WTC11 (cell line): Measurements from ENCODE around the gene RIN3.

Experiments
- CREB1 ChIP-seq: sonication (generic); formaldehyde crosslinking; IDR thresholded peaks from 2 replicates; pipeline ENCODE4 v1.8.0; 2023; ENCODE audit warnings: mild to moderate bottlenecking, missing genetic modification reagents
- CTCF ChIP-seq: fragments of 200-600 bp; IDR thresholded peaks from 2 replicates; pipeline ENCODE4 v1.8.0; 2022; ENCODE audit warnings: antibody characterized with exemption
- ELF4 ChIP-seq: sonication (generic); formaldehyde crosslinking; IDR thresholded peaks from 2 replicates; pipeline ENCODE4 v1.8.1; 2022; ENCODE audit warnings: low read depth, mild to moderate bottlenecking, moderate library complexity, missing genetic modification reagents
- ETV6 ChIP-seq: sonication (generic); formaldehyde crosslinking; IDR thresholded peaks from 2 replicates; pipeline ENCODE4 v1.8.1; 2022; ENCODE audit warnings: mild to moderate bottlenecking, missing genetic modification reagents
- NFYB ChIP-seq: sonication (generic); formaldehyde crosslinking; conservative IDR thresholded peaks from 2 replicates; pipeline ENCODE4 v1.8.0; 2022; ENCODE audit warnings: low read depth, missing genetic modification reagents
- SP1 ChIP-seq: sonication (generic); formaldehyde crosslinking; conservative IDR thresholded peaks from 2 replicates; pipeline ENCODE4 v1.8.1; 2022; ENCODE audit warnings: missing genetic modification reagents
- ZBTB43 ChIP-seq: sonication (generic); formaldehyde crosslinking; IDR thresholded peaks from 2 replicates; pipeline ENCODE4 v1.8.1; 2023; ENCODE audit warnings: mild to moderate bottlenecking, missing genetic modification reagents
- ZNF281 ChIP-seq: sonication (generic); formaldehyde crosslinking; IDR thresholded peaks from 2 replicates; pipeline ENCODE4 v1.8.0; 2023; ENCODE audit warnings: mild to moderate bottlenecking, missing genetic modification reagents
- ZSCAN18 ChIP-seq: fragments of 250-450 bp; sonication (Bioruptor Pico); IDR thresholded peaks from 2 replicates; pipeline ENCODE4 v2.1.2; 2022; ENCODE audit warnings: mild to moderate bottlenecking, moderate library complexity
- TF ChIP-seq, protein P1 (sequence below): sonication (generic); formaldehyde crosslinking; IDR thresholded peaks from 2 replicates; pipeline ENCODE4 v1.8.1; 2023; ENCODE audit warnings: mild to moderate bottlenecking, missing genetic modification reagents, borderline replicate concordance

GRCh38 chr14:92651758-92652406, 138.3 kb downstream of the RIN3 start:
- TF ChIP-seq CTCF (no peak), ELF4 (CRISPR knock-in tag) (no peak), ETV6 (no peak), NFYB (CRISPR knock-in tag) (no peak), SP1 (no peak), CREB1 (no peak), ZNF281 (no peak), ZBTB43 (no peak), ZSCAN18 (CRISPR knock-in tag) (no peak)
- TF ChIP-seq, protein P1, sequence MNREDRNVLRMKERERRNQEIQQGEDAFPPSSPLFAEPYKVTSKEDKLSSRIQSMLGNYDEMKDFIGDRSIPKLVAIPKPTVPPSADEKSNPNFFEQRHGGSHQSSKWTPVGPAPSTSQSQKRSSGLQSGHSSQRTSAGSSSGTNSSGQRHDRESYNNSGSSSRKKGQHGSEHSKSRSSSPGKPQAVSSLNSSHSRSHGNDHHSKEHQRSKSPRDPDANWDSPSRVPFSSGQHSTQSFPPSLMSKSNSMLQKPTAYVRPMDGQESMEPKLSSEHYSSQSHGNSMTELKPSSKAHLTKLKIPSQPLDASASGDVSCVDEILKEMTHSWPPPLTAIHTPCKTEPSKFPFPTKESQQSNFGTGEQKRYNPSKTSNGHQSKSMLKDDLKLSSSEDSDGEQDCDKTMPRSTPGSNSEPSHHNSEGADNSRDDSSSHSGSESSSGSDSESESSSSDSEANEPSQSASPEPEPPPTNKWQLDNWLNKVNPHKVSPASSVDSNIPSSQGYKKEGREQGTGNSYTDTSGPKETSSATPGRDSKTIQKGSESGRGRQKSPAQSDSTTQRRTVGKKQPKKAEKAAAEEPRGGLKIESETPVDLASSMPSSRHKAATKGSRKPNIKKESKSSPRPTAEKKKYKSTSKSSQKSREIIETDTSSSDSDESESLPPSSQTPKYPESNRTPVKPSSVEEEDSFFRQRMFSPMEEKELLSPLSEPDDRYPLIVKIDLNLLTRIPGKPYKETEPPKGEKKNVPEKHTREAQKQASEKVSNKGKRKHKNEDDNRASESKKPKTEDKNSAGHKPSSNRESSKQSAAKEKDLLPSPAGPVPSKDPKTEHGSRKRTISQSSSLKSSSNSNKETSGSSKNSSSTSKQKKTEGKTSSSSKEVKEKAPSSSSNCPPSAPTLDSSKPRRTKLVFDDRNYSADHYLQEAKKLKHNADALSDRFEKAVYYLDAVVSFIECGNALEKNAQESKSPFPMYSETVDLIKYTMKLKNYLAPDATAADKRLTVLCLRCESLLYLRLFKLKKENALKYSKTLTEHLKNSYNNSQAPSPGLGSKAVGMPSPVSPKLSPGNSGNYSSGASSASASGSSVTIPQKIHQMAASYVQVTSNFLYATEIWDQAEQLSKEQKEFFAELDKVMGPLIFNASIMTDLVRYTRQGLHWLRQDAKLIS = no peak
